Measurements from ENCODE around the gene ACRBP.

Gene ACRBP

DNA sequence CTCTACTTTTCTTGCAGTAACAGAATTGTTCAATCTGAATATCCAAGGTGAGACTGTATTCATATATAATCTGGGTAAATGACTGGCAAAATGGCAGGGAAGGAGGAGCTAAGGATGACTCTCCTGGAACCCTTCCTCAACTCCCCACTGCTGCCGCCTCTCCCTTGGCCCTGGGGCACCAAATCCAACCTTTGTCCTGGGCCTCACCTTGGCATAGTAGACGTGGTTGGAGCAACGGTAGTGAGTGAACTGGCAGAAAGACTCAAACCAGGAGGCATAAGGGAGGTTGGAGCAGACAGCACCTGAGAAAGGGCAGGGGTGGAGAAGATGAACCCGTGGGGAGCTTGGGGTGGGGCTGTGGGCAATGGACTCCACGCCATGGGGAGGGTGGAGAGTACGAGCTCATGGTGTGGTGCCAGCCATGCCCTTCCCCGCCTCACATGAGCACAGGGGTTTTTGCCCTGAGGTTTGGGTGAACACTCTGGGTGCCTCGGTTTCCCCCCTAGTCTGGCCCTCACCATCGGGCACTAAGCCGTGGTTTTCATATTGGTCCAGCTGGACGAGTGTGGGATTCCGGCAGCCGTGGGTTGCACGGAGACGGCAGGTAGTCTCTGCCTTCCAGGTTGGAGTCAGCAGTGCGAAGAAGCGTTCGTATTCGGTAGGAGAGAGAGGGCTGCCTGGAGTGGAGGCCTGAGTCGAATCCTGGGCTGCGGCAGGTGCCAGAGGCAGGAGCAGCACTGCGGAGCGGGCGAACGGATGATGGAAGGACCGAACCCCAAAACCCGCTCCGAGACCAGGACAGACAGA is 753 bp downstream of the ACRBP start:
- DNase-seq, result no peak

DNA sequence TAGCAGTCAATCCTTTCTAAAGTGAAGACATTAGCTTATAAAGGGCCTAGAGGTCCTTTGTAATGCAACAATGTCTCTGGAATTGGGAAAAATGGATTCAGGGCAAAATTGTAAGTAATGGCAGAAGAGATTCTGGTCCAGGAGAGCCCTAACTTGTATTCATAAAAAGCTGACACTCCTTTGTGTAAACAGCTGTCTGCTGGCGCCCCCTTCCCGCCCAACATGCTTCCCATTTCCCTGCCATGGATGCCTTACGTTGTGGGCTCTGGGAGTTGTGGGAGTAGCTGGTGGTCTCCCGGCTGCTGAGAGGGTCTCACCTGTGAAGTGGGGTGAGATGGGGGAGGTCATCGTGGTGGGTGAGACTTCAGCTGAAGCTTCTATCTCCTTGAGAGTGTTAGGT is 2.3 kb downstream of the ACRBP start:
- DNase-seq, result peak in 1 of 4 experiments; percentile 57

DNA sequence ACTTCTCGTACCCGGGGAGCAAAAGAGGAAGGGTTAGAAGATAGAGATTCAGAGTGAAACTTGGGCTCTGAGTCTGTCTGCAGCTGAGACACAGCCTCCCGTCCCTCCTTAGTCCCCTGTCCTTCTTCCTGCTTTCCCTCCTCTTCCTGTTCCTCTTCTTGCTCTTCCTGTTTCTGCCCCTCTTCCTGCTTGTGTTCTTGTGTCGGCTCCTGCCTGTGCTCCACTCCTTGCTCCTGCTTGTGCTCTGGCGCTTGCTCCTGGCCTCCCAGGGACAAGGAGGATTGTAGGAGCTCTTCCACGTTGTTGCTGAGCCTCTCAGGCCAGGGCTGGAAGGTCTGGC is 3.0 kb downstream of the ACRBP start:
- DNase-seq, result peak; percentile 79 to 93 (median 87)

DNA sequence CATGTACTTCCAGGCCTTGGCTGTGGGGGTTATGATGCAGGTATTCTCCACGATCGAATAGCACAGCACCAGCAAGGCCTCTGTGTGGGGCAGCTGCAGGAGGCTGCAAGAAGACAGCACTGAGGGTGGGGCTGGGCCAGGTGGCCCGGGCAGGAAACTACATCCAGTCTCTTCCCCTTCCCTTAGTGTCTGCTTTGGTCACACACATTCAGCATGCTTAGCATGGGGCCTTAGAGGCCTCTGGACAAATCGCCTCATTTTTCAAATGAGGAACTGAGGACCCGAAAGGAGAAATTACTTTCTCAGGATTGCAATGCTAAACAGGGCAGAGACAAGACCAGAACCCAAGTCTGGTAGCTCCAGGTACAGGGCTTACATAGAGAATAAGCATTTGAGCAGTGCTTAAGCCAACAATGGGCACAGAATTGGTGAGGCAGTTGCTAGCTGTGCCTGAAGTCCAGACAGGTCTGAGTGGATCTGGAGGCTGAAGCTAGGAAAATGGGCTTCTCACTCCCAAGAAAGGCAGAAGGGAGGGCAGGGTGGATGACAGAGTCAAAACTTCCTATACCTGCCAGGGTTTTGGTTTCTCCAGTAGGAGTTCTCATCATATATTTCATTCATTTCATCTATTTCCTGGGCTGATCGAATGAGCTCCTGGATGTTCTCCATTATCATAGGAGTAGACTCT is 3.5 kb downstream of the ACRBP start:
- peak; percentile 68 to 89 (median 84) for DNase-seq

DNA sequence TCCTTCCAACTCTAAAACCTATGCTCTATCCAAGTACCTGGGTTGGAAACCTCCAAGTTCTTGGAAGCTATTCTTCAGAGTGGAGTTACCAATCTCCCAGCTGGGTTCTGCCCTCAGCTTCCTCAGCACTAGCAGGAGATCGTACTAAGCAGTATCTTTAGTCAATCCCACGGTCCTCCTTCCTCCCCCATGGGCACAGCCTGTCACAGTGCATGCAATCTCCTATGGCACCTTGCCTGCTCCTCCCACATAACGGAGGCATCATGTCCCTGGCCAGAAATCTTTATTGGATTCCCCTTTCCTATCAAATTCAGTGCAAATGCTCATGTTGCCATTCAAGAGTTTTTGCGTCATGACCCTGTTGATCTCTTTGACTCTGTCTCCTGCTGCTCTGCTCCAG is 6.1 kb downstream of the ACRBP start:
- peak in 2 of 4 experiments; percentile 43 to 46 for DNase-seq

DNA sequence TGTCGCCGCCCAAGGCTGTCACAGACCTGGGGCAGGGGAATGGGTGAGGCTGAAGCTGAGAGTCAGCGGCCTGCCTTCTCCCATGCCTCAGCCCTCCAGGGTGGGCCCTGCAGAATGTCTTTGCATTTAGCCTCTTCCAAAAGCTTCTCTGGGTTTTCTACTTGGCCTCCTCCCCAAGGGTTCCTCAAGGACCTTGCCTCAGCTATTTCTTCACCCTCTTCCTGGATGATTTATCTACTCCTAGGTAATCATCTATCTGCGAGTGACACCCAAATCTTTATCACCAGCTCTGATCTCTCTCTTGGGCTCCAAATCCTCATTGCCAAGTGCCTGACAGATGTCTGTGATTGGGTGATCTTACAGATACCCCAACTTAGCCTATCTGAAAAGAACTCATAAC is 6.7 kb downstream of the ACRBP start:
- DNase-seq, result no peak

DNA sequence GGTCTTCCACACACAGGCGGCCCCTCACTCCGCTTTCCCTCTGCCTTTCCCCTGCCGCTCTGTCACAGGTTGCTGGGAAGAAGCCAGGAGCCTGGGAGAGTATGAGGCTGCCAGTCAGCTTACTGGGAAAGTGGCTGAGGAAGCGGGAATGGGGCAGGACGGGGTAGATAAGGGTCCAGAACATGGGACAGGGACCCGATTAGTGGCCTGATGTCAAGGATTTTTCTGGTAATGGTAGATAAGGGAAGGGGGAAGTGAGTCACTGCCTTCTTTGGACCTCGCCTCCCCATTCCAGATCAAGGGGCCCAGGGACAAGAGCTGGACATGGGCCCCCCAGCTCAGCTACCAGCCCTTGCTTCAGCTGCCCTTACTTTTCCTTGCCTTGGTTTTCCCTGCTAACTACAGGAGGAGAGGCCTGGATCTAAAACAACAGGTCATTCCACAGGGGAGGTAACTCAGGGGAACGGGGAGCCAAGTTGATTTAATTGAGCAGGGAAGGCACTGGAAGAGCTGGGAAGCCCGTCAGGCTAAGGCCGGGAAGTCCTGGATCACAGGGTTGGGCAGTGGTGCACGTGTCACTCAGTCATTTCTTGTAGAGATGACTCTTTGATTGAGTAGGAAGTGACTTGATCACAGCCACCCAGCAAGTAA is 8.0 kb downstream of the ACRBP start:
- DNase-seq, result peak; percentile 34 to 60 (median 52)

DNA sequence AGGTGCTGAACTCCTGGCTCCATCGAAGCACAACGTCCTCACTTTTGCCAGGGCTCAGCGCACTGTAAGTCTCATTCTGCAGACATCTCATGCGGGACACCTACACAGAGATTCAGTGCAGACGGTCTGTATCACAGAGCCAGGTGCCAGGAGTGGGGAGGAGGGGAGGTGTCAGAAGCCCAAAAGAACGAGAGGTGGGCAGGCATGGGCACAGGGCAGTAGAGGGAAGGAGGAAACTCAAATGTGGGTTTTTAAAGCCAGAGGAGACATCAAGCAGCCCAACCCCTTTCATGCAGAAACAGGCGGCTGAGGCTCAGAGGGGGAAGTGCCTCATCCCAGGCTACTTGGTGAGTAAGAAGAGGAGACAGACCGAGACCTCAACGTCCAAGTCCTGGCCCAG is 8.9 kb downstream of the ACRBP start:
- DNase-seq, result peak; percentile 70 to 83 (median 81)

DNA sequence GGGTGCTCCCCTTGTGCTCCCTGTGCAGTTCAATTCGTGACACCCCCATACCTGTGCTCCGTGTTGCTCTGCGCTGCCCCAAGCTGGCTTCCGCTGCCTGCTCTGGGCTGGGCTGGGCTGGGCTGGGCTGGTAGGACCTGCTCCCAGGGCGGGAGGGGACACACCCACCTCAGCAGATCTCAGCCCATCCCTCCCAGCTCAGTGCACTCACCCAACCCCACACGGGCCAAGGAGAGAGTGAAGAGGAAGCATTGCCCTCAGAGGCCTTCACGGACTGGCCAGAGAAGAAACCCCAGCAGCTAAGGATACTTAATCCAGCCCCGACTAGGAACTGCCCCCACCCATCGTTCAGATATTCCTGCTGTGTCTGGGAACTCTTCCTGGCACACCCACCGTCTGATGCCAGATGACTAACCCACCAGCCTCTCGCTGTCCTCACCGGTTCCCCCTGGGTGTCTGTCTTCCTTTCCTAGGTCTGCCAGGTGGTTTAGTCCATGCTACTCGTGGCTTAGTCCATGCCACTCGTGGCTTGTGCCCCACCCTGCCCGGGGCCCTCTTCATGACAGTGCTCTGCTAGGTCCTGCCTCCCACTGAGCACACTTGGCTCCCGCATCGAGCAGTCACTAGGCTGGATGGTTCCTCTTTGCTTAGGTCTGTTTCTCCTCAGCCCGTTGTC is 11.2 kb downstream of the ACRBP start, which contains the start of gene LPAR5:
TSS of gene LPAR5 (minus strand) at position 104 of the 676 bp plus-strand sequence. CDS start 14,711 bp downstream, outside the sequence.
- DNase-seq, result peak; percentile 74 to 83 (median 81)

DNA sequence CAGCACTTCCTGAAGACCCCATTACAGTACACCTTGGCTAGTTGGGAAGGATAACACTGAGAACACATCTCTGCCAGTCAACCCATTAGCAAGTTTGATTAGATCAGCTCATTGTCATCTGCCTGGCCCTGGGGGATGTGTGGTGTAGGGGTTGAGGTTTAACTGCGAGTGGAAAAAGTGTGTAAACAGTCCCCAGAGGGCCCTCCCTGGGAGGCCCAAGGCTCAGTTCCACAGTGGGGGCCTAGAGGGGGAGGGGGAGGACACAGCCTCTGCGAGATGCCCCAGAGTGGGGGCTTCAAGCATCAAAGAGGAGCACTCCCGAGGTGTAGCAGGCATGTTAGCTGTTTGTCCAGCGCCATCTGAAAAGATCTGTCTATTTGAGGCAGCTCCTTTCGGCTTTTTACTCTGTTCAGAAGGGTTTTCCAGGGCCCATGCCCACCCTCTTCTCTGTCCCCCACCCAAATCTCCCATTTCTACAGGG is 11.8 kb downstream of the ACRBP start:
- no peak for DNase-seq

DNA sequence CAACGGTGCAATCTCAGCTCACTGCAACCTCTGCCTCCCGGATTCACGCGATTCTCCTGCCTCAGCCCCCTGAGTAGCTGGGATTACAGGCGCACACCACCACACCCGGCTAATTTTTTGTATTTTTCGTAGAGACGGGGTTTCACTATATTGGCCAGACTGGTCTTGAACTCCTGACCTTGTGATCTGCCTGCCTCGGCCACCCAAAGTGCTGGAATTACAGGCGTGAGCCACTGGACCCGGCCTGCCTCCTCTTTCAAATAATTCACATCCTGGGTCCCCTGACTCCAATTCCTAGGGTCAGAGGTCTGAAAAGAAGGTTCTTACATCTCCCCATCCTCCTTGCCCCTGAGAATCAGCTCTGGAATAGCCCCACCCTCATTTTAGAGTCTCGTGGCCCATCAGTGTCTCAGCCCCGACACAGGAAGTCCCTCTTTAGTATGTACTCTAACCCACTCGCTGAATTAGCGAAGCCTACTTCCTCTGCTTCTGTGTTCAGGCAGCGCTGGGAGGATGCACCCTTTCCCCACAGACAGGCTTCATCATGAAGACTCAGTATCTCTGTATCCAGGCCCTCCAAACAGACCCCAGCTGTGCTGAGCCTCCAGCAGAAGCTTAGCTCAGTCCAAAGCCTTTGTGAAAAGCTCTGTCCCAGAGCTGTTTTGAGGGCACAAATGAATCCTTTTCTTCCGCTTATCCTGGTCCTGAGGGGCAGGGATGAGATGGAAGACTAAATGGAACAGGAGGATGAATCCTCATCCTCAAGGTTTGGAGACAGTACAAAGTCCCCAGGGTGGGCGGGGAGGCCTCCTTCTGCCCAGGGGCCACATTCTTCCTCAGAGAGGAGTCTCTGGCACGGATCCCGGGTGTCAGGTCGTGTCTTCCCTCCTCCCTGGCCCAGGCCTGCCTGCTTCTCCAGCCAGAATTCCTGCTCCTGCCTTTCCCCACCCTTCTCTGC is 14.9 kb downstream of the ACRBP start:
- peak; percentile 62 to 83 (median 77) for DNase-seq

DNA sequence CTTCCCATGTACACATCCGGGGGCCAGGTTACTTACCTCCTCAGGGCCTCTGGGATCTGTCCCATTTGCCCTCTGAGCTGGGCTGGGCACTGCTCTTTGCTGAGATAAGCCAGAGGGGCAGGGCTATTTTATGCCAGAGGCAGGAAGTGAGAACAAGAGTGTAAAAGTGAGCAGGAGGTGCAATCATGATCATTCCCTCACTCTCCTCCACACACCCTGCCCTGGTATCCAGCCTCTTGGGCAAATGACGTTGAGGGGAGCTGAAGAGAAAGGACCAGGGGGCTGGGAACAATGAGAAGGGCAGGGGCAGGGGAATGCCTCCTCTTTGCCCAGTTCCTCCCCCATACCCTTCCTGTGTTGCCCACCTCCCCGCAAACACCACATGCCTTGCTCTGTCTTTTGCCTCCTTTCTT is 15.7 kb downstream of the ACRBP start:
- no peak for DNase-seq

DNA sequence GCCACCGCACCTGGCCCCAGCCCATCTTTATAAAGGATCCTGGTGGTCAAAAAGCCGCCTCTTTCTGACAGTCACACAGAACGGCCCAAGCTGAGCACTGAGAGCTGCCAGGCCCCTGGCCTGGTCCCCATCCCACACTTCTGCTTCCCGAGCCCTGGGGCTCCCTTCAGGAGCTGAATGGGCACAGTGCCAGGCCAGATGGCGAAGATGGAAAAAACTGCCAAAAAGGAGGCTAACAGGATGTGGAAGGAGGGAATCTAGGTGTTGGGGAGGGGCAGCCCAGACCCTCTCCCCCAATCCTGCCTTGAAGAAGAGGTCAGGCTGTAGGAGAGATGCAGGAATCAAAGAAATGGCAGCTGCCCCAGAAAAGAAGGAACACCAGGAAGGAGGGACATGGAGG is 16.5 kb downstream of the ACRBP start:
- DNase-seq, result no peak

DNA sequence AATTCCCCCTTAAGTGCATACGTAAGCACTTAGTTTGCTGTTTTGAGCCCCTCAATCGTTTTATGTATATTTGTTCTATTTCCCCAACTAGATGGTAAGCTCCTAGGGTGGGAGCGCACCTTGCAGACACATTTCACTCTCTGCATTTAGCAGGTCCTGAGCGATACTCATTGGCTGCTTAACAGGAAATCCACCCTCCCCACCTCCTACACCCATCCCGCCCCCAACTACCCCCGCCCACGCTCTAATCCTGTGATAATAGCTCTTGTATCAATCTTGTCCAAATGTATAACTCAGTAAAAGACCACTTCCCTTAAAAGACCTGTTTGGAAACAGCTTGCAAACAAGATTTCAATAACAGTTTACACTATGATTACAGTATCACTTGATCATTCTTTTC is 19.6 kb downstream of the ACRBP start:
- DNase-seq, result peak in 1 of 4 experiments; percentile 28

DNA sequence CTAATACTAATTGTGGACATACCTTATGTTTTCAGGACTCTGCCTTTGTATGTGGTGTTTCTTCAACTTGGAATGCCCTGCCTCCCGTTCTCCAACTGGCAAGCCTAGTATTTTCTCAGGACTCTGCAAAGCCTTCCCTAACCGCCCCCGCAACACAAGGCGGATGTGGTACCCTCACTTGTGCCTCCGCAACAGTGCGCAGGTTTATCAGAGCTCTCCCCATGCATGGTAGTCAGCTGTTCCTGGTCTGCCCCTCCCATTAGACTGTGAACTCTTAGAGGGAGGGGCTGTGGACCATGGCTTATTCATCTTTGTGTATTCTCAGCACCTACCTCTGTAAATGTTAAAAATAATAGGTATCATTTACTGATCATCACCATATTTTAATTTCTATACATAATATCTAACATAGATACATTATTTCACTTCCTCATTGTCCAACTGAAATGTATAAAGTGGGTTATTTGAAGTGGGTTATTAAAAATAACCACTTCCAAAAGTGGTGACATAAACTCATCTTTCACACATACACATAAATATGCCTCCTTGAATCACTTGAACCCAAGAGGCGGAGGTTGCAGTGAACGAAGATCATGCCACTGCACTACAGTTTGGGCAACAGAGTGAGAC is 20.5 kb downstream of the ACRBP start:
- no peak for DNase-seq

DNA sequence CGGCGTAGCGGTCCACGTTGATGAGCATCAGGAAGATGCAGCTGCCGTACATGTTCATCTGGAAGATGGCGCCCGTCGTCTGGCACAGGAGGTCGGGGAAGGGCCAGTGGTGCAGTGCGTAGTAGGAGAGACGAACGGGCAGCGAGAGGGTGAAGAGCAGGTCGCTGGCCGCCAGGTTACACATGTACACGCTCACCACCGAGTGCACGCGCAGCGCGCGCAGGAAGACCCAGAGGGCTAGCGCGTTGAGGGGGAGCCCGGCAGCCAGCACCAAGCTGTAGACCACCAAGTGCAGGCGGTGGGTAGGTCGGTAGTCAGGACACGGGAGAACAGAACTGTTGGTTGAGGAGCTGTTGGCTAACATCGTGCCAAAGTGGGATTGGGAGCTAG is 26.4 kb downstream of the ACRBP start:
- DNase-seq, result no peak

DNA sequence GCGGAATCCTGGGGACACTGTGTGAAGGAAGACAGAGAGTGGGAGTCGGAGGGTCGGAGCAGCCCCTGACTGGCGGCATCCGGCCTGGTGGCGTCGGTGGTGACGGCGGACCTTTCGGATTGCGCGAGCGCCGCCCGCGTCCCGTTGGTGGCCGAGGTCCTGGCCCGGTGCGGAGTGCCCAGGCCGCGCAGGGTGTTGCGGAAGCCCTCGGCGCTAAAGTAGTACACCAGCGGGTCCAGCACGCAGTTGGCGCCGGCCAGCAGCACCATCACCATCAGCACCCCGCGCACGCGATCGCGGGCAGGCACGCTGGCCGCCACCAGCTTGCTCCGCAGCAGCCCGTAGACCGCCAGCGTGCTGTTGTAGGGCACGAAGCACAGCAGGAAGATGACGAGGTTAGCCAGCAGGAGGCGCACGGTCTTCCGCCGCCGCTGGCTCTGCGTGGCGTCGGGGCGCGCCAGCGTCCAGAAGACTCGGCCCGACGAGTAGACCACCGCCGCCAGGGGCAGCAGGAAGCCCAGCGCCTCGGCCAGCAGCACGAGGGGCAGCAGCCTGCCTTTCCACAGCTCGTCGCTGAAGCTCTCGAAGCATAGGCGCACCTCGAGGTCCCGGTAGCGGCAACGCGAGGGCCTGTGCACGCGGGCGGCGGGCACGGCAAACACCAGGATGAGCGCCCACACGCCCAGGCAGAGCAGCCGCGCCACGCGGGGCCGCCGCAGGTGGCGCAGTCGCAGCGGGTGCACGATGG is 26.9 kb downstream of the ACRBP start:
- peak; percentile 82 to 91 (median 86) for DNase-seq

DNA sequence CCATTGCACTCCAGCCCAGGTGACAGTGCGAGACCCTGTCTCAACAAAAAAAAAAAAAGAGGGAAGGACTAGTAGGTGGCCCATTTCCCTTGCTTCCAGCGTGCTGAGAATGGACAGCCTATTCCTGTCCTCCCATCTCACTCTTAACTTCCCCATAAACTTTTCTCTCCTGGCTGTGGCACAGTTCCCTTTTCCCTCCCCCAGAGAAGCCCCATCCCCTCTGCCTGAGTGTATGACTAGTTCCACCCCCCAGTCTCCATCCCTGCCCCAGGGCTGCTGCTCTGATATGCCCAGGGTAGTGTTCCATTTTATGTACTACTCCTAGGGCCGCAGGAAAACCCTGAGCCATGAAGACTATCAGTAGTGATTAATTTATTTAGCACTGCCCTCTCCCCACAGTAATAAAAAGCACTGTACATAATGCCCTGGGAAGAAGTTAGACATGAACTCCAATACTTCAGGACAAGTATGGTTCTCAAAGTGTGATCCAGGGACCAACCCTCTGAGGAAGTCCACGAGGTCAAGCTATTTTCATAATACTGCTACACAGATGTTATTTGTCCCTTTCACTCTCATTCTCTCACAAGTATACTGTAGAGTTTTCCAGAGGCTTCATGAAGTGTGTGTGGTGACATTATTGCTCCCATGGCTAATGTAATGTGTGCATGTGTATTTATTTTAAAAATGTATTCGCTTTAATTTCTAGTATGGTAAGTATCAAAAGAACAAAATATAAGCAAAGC is 28.6 kb downstream of the ACRBP start:
- DNase-seq, result peak; percentile 44 to 73 (median 62)

DNA sequence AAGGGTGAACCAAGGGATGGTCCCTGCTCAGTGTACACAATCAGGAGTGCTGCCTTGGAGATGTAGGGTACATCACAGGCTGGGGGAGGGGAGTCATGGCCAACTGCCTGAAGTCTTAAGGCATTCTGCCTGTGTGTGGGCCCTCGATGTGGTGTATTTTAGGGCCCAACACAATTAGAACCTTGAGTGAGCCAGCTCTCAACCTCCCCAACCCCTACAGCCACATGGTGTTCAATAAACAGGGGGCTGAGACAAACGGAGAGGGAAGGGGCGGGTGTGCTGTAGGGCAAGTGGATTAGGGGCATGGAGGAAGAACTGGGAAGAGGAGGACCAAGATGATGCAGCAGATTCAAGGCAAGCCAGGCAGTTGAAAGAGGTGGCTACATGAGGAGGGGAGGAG is 31.4 kb downstream of the ACRBP start:
- DNase-seq, result no peak

Data from suppressor macrophage (primary cell).